Erythroblast (primary cell): Measurements from ENCODE around the gene MINDY3.

Source experiments
- GATA1 ChIP-seq: IDR thresholded peaks from 2 replicates; pipeline ENCODE4 v1.6.1; 2011; ENCODE audit warnings: low read depth, mild to moderate bottlenecking, control low read depth, low read length, moderate library complexity
- POLR2A ChIP-seq: IDR thresholded peaks from 2 replicates; pipeline ENCODE4 v1.6.1; 2011; ENCODE audit warnings: mild to moderate bottlenecking, low read length

DNA sequence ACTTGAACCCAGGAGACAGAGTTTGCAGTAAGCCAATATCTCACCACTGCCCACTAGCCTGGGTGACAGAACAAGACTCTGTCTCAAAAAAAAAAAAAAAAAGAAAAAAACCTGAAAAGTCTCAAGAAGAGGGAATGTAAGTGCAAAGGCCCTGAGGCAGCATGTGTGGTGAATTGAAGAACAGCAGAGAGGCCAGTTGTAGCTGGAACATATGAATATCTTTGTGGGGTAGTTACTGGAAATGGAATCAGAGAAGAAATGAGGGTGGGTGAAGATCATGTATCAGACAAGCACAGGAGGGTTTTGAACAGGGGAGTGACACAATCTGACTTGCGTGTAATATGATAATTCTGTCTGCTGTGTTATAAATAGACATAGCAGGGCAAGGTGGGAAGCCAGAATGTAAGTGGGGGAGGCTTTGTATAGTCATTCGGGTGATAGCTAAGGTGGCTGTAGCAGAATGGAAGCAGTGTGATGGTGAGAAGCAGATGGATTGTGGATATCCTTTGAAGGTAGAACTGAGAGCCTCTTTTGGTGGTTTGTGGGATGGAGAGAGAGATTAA, 95.3 kb downstream of the MINDY3 start:
- TF ChIP-seq POLR2A (no peak), GATA1 (no peak)
